ENCODE measurements around the gene ABTB2.

Gene ABTB2

GRCh38 chr11:34213366-34213765 lies 144.4 kb downstream of the ABTB2 start:
- no peak for DNase-seq (ENCODE audit: low read depth, low spot score)

- no peak for DNase-seq (ENCODE audit: low read depth, low spot score)
Measured at GRCh38 chr11:34212566-34212965, 145.2 kb downstream of the ABTB2 start.

GRCh38 chr11:34209809-34210208 lies 148.0 kb downstream of the ABTB2 start:
- no peak for DNase-seq (ENCODE audit: low read depth, low spot score)

GRCh38 chr11:34208266-34209135 lies 149.3 kb downstream of the ABTB2 start:
- DNase-seq (ENCODE audit: low read depth, low spot score): no peak

- DNase-seq (ENCODE audit: low read depth, low spot score): no peak
Measured at GRCh38 chr11:34207487-34208180, 150.2 kb downstream of the ABTB2 start.

- peak; percentile 65 for DNase-seq (ENCODE audit: low read depth, low spot score)
Measured at GRCh38 chr11:34206407-34207300, 151.2 kb downstream of the ABTB2 start.

GRCh38 chr11:34205326-34206035 lies 152.3 kb downstream of the ABTB2 start:
- no peak for DNase-seq (ENCODE audit: low read depth, low spot score)

GRCh38 chr11:34204396-34205279 lies 153.2 kb downstream of the ABTB2 start:
- DNase-seq (ENCODE audit: low read depth, low spot score): no peak

GRCh38 chr11:34203377-34203871 lies 154.4 kb downstream of the ABTB2 start:
- DNase-seq (ENCODE audit: low read depth, low spot score): no peak

GRCh38 chr11:34201129-34201528 lies 156.7 kb downstream of the ABTB2 start:
- DNase-seq (ENCODE audit: low read depth, low spot score): no peak

- no peak for DNase-seq (ENCODE audit: low read depth, low spot score)
Measured at GRCh38 chr11:34199525-34199924, 158.3 kb downstream of the ABTB2 start.

GRCh38 chr11:34198523-34198922 lies 159.3 kb downstream of the ABTB2 start:
- no peak for DNase-seq (ENCODE audit: low read depth, low spot score)

GRCh38 chr11:34197256-34197655 lies 160.6 kb downstream of the ABTB2 start:
- DNase-seq (ENCODE audit: low read depth, low spot score): no peak

GRCh38 chr11:34194576-34195335 lies 163.1 kb downstream of the ABTB2 start:
- no peak for DNase-seq (ENCODE audit: low read depth, low spot score)

- DNase-seq (ENCODE audit: low read depth, low spot score): peak; percentile 80
Measured at GRCh38 chr11:34192481-34193401, 165.1 kb downstream of the ABTB2 start.

- no peak for DNase-seq (ENCODE audit: low read depth, low spot score)
Measured at GRCh38 chr11:34191578-34191977, 166.2 kb downstream of the ABTB2 start.

GRCh38 chr11:34190192-34191139 lies 167.3 kb downstream of the ABTB2 start:
- DNase-seq (ENCODE audit: low read depth, low spot score): no peak

Measured in brain pericyte (primary cell).